Heart left ventricle (tissue), 13 donors: ENCODE data around the gene CTNNA3.

ENCODE experiments used
- CTCF ChIP-seq, 12 donors: fragments of 200-600 bp; sonication (generic) in 4 of 12; IDR thresholded peaks; one replicate each; pipeline versions ENCODE4 v1.5.0 to v1.8.0; 2018 to 2022; ENCODE audit warnings: antibody characterized with exemption in 12 of 12, mild to moderate bottlenecking in 5 of 12
- POLR2A ChIP-seq, 2 donors: fragments of 450-650 bp; IDR thresholded peaks; one replicate each; pipeline ENCODE4 v1.6.1; 2017; ENCODE audit warnings: antibody characterized with exemption in 2 of 2, mild to moderate bottlenecking in 2 of 2, moderate library complexity in 2 of 2
- donor health status: ischemic (EF 13 %, LVEDD 7.1; RV severe dilation, severe dysfunction).
- donor health status: DM: no; HTN: yes; CAD: no.
- donor health status: DM: no; HTN: no; CAD: no.
- donor health status: ischemic (EF 25% LVEDD 6.9; RV normal size, moderate dysfunction).
- donor health status: ischemic (EF 25% LVEDD 5.7; RV mildly dilated, moderate dysfunction).
- donor health status: ischemic (EF 35%, LVEDD 5.7; RV mildly dilated, moderate dysfunction).
- donor health status: nonischemic (EF 11% LVEDD 7.7; RV severe dilation, severe dysfunction).
- donor health status: DM: yes; HTN: yes; CAD: no.
- donor health status: PGD.
- donor health status: ischemic (EF 29% LVEDD 5.4; RV normal size, mild dysfunction).
- donor health status: nonischemic (EF 23%, LVEDD 6.1; RV moderate dilation, normal function).

GRCh38 chr10:67114945-67115344, 581.0 kb downstream of the CTNNA3 start:
- no peak for TF ChIP-seq POLR2A (IDR thresholded peaks at IDR 0.05)
- no peak for TF ChIP-seq CTCF (IDR thresholded peaks at IDR 0.05)
